Measurements from ENCODE around the gene PDP2. TPM values are rescaled to one million over a fixed set of nuclear protein-coding genes. Genes with fewer than 3 reads are reported as not detected.

PDP2 gene
- total and polyA plus RNA-seq, 9 of the 15 experiments (the other 6 are each of a cell fraction or from before 2014, with no cell fraction given), result 2.5 to 24.3 (median 7.2) TPM

- TF ChIP-seq, protein P1, sequence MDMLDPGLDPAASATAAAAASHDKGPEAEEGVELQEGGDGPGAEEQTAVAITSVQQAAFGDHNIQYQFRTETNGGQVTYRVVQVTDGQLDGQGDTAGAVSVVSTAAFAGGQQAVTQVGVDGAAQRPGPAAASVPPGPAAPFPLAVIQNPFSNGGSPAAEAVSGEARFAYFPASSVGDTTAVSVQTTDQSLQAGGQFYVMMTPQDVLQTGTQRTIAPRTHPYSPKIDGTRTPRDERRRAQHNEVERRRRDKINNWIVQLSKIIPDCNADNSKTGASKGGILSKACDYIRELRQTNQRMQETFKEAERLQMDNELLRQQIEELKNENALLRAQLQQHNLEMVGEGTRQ (CRISPR knock-in tag; IDR thresholded peaks at IDR 0.05), result peak; percentile 11; the same call in 1 of the 2 replicates
Measured at GRCh38 chr16:66934839-66935313, 54.6 kb downstream of the PDP2 start (continued).

DNA sequence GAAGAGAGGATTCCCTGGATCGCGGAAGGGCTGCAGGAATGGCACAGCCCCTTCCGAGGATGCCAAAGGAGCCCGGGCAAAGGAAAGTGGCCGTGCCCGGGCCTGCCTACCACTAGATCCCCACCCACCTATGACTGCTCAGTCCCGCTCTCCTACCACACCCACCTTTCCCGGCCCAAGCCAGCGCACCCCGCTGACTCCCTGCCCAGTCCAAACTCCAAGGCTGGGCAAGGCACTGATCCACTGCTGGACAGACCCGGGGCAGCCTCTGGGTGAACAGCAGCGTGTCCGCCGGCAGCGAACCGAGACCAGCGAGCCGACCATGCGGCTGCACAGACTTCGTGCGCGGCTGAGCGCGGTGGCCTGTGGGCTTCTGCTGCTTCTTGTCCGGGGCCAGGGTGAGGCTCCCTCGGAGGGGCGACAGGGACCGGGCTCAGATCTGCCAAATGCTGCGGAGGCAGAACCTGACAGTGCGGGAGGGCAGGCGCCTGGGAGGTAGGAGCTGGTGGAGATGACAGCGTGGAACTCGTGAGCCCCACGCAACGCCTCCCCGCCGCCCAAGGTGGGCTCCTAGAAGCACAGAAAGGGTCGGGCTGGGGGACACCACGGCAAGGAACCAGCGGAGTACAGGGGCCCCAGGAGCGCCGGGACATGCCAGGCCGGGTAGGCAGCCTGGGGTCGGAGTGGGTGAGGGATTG is 55.1 kb downstream of the PDP2 start, which contains the start of gene CES2:
Gene CES2, plus strand, starts transcription at position 203 of the 698 bp plus-strand sequence. Its CDS starts 120 bp downstream, at position 323.
- peak; percentile 37 for ATAC-seq
- CTCF ChIA-PET (ENCODE audit: low intra/inter-chr PET ratio), result interaction anchor here (0.7 kb wide), 1 partner anchor 41 kb away, joined by 5 read pairs; no protein-coding TSS in a partner anchor
- Histone ChIP-seq H3K4me2 (ENCODE audit: insufficient read depth, low read length) (peak within 1 kb of the TSS; percentile 100), H3K79me2 (ENCODE audit: control insufficient read depth, insufficient read depth, low read length) (peaks cover 49% of the 10 kb centered on the region), H3K4me1 (replicated peaks in 1 of 2; ENCODE audit: control insufficient read depth in 2 of 2, insufficient read depth in 2 of 2, low read length in 2 of 2) (peaks cover 21 to 47% of the 10 kb centered on the region in 2 experiments), H3K27me3 (ENCODE audit: control insufficient read depth in 2 of 2, insufficient read depth in 2 of 2, low read length in 2 of 2) (no peaks in the 10 kb centered on the region), H2AFZ (ENCODE audit: low read depth, low read length) (peak within 1 kb of the TSS; percentile 98), H3K36me3 (ENCODE audit: control insufficient read depth, insufficient read depth, low read length) (peaks cover 60% of the 10 kb centered on the region; the same call in 2 of the 3 replicates), H3K4me3 (peak within 1 kb of the TSS; percentile 99), H3K9ac (ENCODE audit: insufficient read depth in 1 of 2, low read depth in 2 of 2, low read length in 2 of 2) (peak within 1 kb of the TSS; percentile 98 to 100), H3K27ac (ENCODE audit: extremely low read depth, low read depth, low read length) (peak within 1 kb of the TSS; percentile 90), H3K9me1 (ENCODE audit: control insufficient read depth, insufficient read depth, low read length) (peaks cover 4% of the 10 kb centered on the region), H3K9me3 (replicated peaks; ENCODE audit: control insufficient read depth, insufficient read depth, low read depth, low read length) (no peaks in the 10 kb centered on the region), H4K20me1 (replicated peaks; ENCODE audit: control insufficient read depth, insufficient read depth, low read length) (peaks cover 10% of the 10 kb centered on the region; the same call in 1 of the 2 replicates)
- intact Hi-C loops (cut with micrococcal nuclease) (no loop called here), in situ Hi-C loops (cut with MboI) (no loop called here)
- WGBS (ENCODE audit: insufficient coverage, low coverage, missing lambda C conversion rate), result 27% methylated on average over 40 of the region's 44 CpGs
- peak in 3 of 4 experiments; percentile 31 to 60 (median 58) for DNase-seq (ENCODE audit: extremely low read depth in 1 of 4, low spot score in 3 of 4)
- no peak for FAIRE-seq
- POLR2A ChIA-PET, result interaction anchor here (0.5 to 0.6 kb wide), 2 partner anchors 33 to 476 kb away, joined by 3 read pairs; no protein-coding TSS in a partner anchor
- no TSS peak for BruUV-seq (replicated peaks)
- TF ChIP-seq ZNF561 (CRISPR knock-in tag; conservative IDR thresholded peaks at IDR 0.05) (no peak), FOXA3 (CRISPR knock-in tag; conservative IDR thresholded peaks at IDR 0.05 in 1 of 2, IDR thresholded peaks at IDR 0.05 in 1 of 2) (0 out of 4 replicates have a peak, but pooled peaks of 1 of the 2 experiments have one; percentile 12), POLR2G (IDR thresholded peaks at IDR 0.05; ENCODE audit: low read depth, low read length) (0 out of 2 replicates have a peak, but pooled peaks have one; percentile 53), BCOR (IDR thresholded peaks at IDR 0.05) (no peak), ZSCAN29 (IDR thresholded peaks at IDR 0.05) (no peak), RBM34 (IDR thresholded peaks at IDR 0.05; ENCODE audit: borderline replicate concordance, insufficient read depth, low read length) (no peak), RAD21 (CRISPR knock-in tag; conservative IDR thresholded peaks at IDR 0.05 in 1 of 2, IDR thresholded peaks at IDR 0.05 in 1 of 2) (no peak), HEY1 (CRISPR knock-in tag; IDR thresholded peaks at IDR 0.05; ENCODE audit: borderline replicate concordance) (no peak), ZBTB26 (CRISPR knock-in tag; IDR thresholded peaks at IDR 0.05) (no peak), ETV5 (CRISPR knock-in tag; IDR thresholded peaks at IDR 0.05; ENCODE audit: low read depth) (peak; percentile 29; the same call in 1 of the 2 replicates), ZNF57 (CRISPR knock-in tag; IDR thresholded peaks at IDR 0.05) (no peak), RNF2 (IDR thresholded peaks at IDR 0.05) (no peak), CBFB (CRISPR knock-in tag; IDR thresholded peaks at IDR 0.05) (peak; percentile 74; the same call in 1 of the 2 replicates), POLR2B (IDR thresholded peaks at IDR 0.05; ENCODE audit: low read depth, partially characterized antibody) (no peak)
- TF ChIP-seq, protein P2, sequence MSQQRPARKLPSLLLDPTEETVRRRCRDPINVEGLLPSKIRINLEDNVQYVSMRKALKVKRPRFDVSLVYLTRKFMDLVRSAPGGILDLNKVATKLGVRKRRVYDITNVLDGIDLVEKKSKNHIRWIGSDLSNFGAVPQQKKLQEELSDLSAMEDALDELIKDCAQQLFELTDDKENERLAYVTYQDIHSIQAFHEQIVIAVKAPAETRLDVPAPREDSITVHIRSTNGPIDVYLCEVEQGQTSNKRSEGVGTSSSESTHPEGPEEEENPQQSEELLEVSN (IDR thresholded peaks at IDR 0.05; ENCODE audit: borderline replicate concordance in 1 of 2, extremely low read depth in 1 of 2, insufficient read depth in 1 of 2, insufficient read length in 1 of 2, low read depth in 1 of 2, low read length in 1 of 2, poor library complexity in 1 of 2, severe bottlenecking in 1 of 2), result peak; percentile 23 to 69

Data from K562 (cell line).